HG03196 (cell line): ENCODE data around the gene OR2L8.
A peak's percentile ranks its signal among the peaks of the same experiment; 100 is the strongest.

Experiments
- ATAC-seq: cut with Tn5 transposase; IDR thresholded peaks from one replicate; pipeline ENCODE4 v1.9.1; 2021; ENCODE audit not compliant: unreplicated experiment

OR2L8 gene, protein sequence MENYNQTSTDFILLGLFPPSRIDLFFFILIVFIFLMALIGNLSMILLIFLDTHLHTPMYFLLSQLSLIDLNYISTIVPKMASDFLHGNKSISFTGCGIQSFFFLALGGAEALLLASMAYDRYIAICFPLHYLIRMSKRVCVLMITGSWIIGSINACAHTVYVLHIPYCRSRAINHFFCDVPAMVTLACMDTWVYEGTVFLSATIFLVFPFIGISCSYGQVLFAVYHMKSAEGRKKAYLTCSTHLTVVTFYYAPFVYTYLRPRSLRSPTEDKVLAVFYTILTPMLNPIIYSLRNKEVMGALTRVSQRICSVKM

GRCh38 chr1:247948558-247948957 lies at the start of gene OR2L8:
Gene OR2L8, plus strand, starts transcription at chr1:247948858. Its CDS starts 0 bp downstream, at chr1:247948858.
- ATAC-seq: no peak

- no peak for ATAC-seq
These were observed 44.5 kb upstream of the OR2L8 start for GRCh38 chr1:247904122-247904521.

GRCh38 chr1:247905181-247905580 lies 43.5 kb upstream of the OR2L8 start:
- no peak for ATAC-seq

DNA sequence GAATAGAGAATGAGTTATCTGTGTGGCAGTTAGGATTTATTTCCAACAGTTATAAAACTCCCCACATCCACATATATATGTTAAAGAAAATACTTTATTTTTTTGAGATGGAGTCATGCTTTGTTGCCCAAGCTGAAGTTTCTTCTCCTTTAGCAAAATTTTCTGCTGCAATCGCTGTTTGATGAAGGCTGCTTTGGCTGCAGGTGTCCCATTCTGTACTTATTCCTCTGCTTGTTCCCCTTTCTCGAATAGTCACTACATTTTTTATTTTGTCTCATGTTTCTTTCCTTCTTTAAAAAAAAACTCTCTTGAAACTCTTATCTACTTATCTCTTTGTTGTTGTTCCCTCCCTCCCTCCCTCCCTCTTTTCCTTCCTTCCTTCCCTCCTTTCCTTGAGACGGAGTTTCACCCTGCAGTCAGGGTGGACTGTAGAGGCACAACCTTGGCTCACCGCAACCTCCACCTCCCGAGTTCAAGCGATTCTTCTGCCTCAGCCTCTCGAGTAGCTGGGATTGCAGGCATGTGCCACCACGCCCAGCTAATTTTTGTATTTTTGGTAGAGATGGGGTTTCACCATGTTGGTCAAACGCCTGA lies 42.7 kb upstream of the OR2L8 start:
- ATAC-seq: no peak

DNA sequence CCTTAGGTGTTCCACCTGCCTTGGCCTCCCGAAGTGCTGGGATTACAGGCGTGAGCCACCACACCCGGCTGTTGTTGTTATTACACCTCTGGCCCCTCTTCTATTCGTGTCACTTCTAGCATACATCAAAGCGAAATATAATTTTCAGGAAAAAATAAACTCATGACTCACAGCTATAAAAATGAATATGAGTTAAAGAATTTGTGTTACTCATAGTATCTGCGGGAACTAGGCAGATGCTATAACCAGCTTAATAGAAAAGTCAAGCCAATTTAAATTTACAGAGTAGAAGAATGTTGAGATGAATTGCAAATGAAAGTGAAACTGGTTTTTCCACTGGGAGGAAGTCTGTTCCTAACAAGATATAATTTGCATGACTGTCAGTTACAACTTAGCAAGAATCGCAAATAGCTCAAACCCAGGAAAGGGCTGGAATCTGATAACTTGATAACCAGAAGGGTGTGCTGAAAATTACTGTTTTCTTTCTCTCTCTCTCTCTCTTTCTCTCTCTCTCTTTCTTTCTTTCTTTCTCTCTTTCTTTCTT lies 42.1 kb upstream of the OR2L8 start:
- ATAC-seq: no peak

DNA sequence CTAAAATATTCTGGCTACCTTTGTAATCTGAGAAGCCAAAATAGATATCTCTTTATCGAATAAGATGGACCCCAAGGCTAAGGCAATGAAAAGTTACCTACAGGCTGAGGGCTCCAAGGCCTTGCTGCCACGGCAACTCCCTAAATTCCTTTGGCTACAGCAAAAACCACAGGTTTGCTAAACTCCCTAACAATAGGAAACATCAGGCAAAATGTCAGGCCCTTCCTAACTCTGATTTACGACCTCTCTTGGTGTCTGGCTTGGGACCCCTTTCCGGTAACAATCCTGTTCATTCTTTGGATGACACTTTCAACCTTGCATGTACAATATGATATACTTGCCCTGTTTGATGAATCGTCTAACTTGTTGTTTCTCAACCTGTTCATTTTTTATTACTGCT lies 39.9 kb upstream of the OR2L8 start:
- ATAC-seq: no peak

GRCh38 chr1:247913786-247914185 lies 34.9 kb upstream of the OR2L8 start:
- no peak for ATAC-seq

DNA sequence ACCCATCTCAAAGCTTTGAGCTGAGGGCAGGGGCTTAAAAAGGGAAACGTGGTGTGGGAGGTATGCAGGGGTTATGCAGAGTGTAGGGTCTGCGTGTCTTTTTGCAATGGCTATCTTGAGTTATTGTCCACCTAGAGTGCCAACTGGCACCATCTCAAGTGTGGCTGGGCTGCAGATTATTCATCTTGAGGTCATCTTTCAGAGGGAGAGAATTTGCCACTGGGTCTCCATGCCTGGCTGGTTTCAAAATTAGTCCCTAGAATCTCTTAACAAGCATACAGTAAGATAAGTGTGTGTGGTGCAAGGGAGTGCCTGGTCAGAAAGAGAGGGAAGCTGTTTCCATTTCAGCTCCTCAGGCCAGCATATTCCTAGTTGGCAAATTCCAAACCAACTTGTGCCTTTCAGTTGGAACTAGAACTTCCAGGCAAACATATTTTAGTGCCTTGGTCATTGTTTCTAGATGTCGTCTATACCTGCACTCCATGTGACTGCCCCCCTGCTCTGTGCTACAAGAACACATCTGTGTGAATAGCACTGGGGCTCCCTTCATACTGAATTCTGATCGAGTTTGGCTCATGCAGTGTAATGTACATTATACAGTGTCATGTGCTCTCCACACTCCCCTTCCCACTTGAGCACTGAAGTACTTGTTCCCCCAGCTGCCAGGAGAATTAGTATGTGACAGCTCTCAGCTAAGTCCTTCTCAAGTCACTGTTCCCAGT lies 33.6 kb upstream of the OR2L8 start:
- ATAC-seq: no peak

- no peak for ATAC-seq
These were observed 28.7 kb upstream of the OR2L8 start, which contains the start of gene OR2T8 for GRCh38 chr1:247919952-247920351. Gene OR2T8, plus strand, starts transcription at chr1:247920252. Its CDS starts 766 bp downstream, at chr1:247921018.

DNA sequence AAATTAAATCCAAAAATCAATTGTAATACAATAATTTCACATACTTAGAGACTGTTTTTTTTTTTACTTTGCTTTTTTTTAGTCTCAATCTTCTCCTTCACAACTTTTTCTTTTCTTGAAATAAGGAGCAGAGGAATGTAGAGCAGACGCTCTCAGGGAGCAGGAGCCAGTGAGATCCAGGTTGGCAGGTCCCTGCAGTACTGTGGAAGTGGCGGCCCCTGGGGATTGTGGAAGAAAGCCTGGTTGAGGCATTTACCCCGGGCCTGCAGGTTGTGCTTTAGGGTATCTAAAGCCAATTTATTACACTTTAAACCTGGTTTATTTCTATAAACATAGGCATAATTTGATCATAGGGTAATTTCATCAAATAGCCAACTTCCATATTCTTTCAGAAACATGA lies 24.7 kb upstream of the OR2L8 start:
- no peak for ATAC-seq

GRCh38 chr1:247924868-247925267 lies 23.8 kb upstream of the OR2L8 start, which contains the start of gene OR2AJ1:
Gene OR2AJ1, plus strand, starts transcription at chr1:247924889. Its CDS starts 8,880 bp downstream, at chr1:247933769.
- no peak for ATAC-seq

- ATAC-seq: no peak
These were observed 14.7 kb upstream of the OR2L8 start for GRCh38 chr1:247933989-247934388.

DNA sequence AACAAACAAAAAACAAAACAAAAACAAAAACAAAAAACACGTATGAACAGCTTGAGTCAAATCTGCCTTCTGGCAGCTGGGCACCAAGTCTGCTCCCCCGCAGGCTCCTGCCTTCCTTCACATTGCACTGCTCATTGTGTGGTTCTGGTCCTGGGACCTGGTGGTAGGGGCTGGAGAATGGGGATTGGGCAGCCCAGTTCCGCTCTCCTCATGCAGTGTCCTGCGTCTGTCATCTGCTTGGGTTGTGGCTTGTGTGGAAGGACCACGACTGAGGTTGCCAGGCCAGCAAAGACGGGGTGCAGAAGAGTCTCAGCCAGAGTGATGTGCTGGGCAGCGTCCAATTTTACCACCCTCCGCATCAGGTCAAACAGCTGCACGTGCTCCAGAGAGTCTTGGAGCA lies 12.9 kb upstream of the OR2L8 start:
- ATAC-seq: no peak

DNA sequence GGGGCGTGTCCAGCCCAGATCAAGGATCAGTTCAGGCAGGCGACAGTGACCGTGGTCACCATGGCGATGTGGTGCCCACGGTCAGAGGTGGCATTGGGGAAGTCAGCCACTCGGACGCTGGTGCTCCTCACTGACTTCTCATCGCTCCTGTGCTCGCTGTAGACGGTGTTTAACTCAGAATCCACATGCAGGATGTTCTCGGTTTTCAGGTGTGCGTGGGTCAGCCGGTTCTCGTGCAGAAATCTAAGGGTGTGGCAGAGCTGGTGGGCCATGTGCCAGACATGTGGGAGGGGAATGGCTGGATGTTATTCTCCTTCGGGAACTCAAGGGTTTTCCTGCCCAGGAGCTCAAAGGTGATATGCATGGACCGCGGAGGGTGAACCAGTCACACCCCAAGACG lies 12.2 kb upstream of the OR2L8 start:
- ATAC-seq: no peak

DNA sequence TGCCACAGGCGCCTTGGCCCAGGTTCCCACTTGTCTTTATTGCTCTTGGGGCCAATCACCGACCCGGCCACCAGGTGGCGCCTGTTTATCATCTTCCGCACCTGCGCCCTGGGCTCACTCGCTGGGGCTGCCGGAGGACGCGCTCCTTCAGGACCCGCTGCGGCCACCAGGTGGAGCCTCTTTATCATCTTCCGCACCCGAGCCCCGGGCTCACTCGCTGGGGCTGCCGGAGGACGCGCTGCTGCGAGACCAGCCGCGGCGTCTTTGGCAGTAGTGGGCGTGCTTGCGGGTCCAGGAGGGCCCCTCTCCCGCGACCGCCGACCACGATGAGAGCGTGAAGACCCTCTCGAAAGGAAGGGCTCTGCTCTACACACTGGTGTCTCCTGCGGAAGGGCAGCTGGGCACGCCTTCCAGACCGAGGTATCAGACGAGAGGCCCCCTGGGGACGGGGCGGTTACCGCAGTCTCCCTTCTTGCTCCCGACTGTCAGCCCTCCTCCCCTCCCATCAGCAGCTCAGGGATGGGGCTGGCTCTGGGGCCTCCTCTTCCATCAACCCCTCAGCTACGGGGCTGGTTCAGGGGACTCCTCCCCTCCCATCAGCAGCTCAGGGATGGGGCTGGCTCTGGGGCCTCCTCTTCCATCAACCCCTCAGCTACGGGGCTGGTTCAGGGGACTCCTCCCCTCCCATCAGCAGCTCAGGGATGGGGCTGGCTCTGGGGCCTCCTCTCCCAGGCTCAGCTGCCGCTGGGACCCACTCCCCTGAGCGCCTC lies 11.5 kb upstream of the OR2L8 start:
- ATAC-seq: peak; percentile 100

DNA sequence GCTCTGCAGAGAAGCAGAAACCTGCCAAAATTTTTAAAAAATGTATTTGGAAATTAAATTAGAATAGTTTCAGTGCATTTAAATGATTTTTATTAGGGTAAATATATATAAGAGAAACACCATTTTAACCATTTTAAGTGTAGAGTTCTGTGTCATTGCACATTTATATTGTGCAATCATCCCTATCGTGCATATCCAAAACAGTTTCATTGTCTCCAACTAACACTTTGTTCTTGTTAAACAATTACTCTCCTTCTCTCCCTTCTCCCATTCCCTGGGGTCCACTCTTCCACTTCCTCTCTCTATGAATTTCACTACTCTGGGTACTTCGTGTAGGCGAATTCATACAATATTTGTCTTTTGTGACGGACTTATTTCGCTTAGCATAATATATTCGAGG lies 6.0 kb upstream of the OR2L8 start:
- ATAC-seq: no peak

DNA sequence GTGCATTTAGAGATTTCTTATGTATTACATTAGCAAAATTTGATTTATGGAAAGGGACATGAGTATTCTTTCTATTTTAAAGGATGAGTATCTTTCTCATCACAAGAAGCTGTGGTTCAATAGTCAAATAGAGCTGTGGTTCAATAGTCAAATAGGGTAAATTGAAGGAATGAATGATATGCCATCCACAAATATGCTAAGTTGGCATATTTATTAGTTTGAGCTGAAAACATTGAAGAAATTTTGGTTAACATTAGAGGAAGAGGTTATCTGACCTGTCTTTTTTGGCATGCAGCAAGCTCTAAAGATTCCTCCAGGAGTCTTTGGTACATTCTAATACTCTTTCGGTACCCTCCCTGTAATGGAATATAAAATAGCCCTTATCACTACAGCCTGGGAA lies 4.8 kb downstream of the OR2L8 start:
- ATAC-seq: no peak

DNA sequence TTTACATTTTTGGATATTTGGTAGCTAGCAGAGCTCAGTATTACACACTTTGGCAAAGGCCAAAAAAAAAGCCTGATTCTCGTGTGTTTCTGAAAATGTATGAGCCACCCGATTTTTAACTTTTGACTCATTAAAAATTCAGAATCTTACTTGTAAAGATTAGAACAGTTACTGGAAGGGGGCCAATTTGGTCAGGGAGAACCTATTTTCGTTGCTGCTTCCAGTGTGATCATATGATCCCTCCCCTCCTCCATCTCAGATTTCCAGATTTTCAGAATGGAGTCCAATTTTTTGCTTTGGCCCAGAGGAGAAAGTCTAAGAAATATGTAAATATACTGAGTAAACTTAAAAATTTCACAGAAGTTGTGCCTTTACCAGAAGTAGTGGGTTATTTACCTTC lies 13.1 kb downstream of the OR2L8 start:
- no peak for ATAC-seq

GRCh38 chr1:247962911-247963588 lies 14.4 kb downstream of the OR2L8 start:
- ATAC-seq: no peak

DNA sequence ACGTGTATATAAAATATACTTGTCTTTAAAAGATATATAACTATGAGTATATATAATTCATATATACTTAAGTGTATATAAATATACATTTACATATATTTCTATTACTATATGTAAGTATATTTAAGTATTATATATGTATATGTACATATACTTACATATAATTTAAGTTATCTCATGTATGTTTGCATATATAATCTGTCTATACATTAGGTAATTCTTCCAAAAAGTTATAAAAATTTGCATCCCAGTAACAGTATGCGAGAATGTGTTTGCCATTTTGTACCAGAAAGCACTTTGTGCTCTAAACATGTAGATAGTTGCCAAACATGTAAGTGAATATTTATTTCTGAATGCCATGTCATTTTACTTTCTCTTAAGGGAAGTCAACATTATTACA lies 16.3 kb downstream of the OR2L8 start, which contains the start of gene OR2AK2:
Gene OR2AK2, plus strand, starts transcription at position 301 of the 400 bp plus-strand sequence. CDS start 144 bp downstream, outside the sequence.
- no peak for ATAC-seq
